HepG2 (cell line): ENCODE results near the gene EXOC7. TPM values are rescaled to one million over a fixed set of nuclear protein-coding genes. Genes with fewer than 3 reads are reported as not detected.

ENCODE experiments used
- ARNTL ChIP-seq: sonication (generic); formaldehyde crosslinking; IDR thresholded peaks from 2 replicates; pipeline ENCODE4 v1.4.0; 2020; ENCODE audit warnings: mild to moderate bottlenecking, missing genetic modification reagents
- ATM ChIP-seq: fragments of 450-650 bp; IDR thresholded peaks from 2 replicates; pipeline ENCODE4 v1.7.1; 2017; ENCODE audit warnings: mild to moderate bottlenecking, borderline replicate concordance
- FOXO1 ChIP-seq: sonication (generic); formaldehyde crosslinking; IDR thresholded peaks from 2 replicates; pipeline ENCODE4 v1.4.0; 2020; ENCODE audit warnings: missing genetic modification reagents
- HNRNPK ChIP-seq: fragments of 200-400 bp; formaldehyde crosslinking; IDR thresholded peaks from 2 replicates; pipeline ENCODE4 v1.6.1; 2018; ENCODE audit warnings: low read length, low read depth, moderate library complexity, mild to moderate bottlenecking; ENCODE audit not compliant: poor library complexity, severe bottlenecking
- PAX8 ChIP-seq: sonication (generic); formaldehyde crosslinking; IDR thresholded peaks from 2 replicates; pipeline ENCODE4 v1.8.0; 2022; ENCODE audit warnings: mild to moderate bottlenecking, missing genetic modification reagents, borderline replicate concordance
- ZFP1 ChIP-seq: IDR thresholded peaks from 2 replicates; pipeline ENCODE4 v1.6.1; 2016
- ZNF34 ChIP-seq: sonication (generic); formaldehyde crosslinking; IDR thresholded peaks from 2 replicates; pipeline ENCODE4 v1.4.0; 2020; ENCODE audit warnings: mild to moderate bottlenecking, missing genetic modification reagents, borderline replicate concordance
- polyA plus RNA-seq, 8 experiments: library from polyadenylated mRNA; depleted of rRNA in 3 of 8; stranded (reverse) in 7 of 8; unstranded in 1 of 8; fragments of >200 nt; fragmentation: Illumina TruSeq in 4 of 8; extraction: Trizol in 4 of 8; gene quantifications; 2 replicates each; pipeline versions ENCODE4 v1.2.1 to v1.2.3, GENCODE V29; 2011 to 2016; ENCODE audit warnings: low read depth in 4 of 8, missing spikeins in 1 of 8, mixed read lengths in 1 of 8; ENCODE audit not compliant: insufficient read depth in 1 of 8
- total RNA-seq, 5 experiments: library from RNA; depleted of rRNA; stranded (reverse); fragments of >200 nt; fragmentation: Illumina TruSeq; extraction: Trizol; gene quantifications; 2 replicates each; pipeline ENCODE4 v1.2.3, GENCODE V29; 2016; ENCODE audit warnings: low read depth in 1 of 5
- TF ChIP-seq, protein P1 (sequence below), 2 experiments: sonication (generic) in 1 of 2; formaldehyde crosslinking in 1 of 2; IDR thresholded peaks; 2 replicates each; pipeline versions ENCODE4 v1.5.1 to v1.6.1; 2011 to 2020; ENCODE audit warnings: borderline replicate concordance in 1 of 2, low read depth in 1 of 2, low read length in 1 of 2, mild to moderate bottlenecking in 1 of 2, missing genetic modification reagents in 1 of 2, moderate library complexity in 1 of 2
- TF ChIP-seq, protein P2 (sequence below): sonication (generic); formaldehyde crosslinking; IDR thresholded peaks from 2 replicates; pipeline ENCODE4 v1.5.0; 2020; ENCODE audit warnings: missing genetic modification reagents, mild to moderate bottlenecking, borderline replicate concordance
- TF ChIP-seq, protein P3 (sequence below): fragments of 450-650 bp; IDR thresholded peaks from 2 replicates; pipeline ENCODE4 v1.6.1; 2017; ENCODE audit warnings: mild to moderate bottlenecking
- TF ChIP-seq, protein P4 (sequence below): sonication (generic); formaldehyde crosslinking; IDR thresholded peaks from 2 replicates; pipeline ENCODE4 v1.4.0; 2020; ENCODE audit warnings: low read depth, missing genetic modification reagents
- TF ChIP-seq, protein P5 (sequence below): sonication (generic); formaldehyde crosslinking; conservative IDR thresholded peaks from 2 replicates; pipeline ENCODE4 v1.4.0; 2020; ENCODE audit warnings: missing genetic modification reagents
- TF ChIP-seq, protein P6 (sequence below): sonication (generic); formaldehyde crosslinking; IDR thresholded peaks from 2 replicates; pipeline ENCODE4 v1.4.0; 2020; ENCODE audit warnings: mild to moderate bottlenecking, low read depth, missing genetic modification reagents

EXOC7 gene
- total and polyA plus RNA-seq, 2 of the 13 experiments (the other 11 are each of a cell fraction or from before 2014, with no cell fraction given) = 86.9 to 116 TPM

DNA sequence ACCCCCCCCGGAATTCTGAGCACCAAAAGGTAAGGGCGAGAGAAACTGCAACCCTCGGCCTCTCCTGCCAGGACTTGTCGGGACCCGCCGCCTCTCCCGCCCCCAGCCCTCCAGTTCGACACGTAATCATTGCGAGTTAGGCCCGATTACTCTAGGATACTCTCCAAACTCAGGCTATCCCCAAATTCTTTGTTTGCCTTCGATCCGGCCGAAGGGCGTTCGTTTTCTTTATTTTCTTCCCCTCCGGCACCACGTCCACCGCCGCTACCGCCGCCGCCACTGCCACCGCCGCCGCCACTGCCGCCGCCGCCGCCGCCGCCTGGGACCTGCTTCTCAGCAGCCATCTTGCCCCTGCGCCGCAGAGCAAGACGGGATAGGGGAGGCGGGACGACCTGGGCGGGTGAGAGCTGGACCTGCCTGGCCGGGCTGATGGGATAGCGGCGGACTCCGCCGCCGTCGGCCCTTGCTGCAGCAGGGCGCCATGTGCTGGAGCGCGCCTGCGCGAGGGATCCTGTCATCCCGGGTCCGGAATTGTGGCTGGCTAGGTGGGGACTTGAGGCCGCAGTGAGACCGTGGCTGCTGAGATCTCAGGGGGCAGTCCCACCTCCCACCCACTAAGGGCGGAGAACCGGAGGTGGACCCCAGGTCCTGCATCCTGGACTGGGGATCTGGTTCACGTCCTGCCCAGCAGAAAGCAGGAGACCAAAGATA, 31.3 kb downstream of the EXOC7 start, which contains the start of gene SRP68 (continued):
- TF ChIP-seq, protein P1, sequence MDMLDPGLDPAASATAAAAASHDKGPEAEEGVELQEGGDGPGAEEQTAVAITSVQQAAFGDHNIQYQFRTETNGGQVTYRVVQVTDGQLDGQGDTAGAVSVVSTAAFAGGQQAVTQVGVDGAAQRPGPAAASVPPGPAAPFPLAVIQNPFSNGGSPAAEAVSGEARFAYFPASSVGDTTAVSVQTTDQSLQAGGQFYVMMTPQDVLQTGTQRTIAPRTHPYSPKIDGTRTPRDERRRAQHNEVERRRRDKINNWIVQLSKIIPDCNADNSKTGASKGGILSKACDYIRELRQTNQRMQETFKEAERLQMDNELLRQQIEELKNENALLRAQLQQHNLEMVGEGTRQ (IDR thresholded peaks at IDR 0.05; ENCODE audit: low read depth, low read length) = no peak
- TF ChIP-seq, protein P1 (CRISPR knock-in tag; IDR thresholded peaks at IDR 0.05; ENCODE audit: borderline replicate concordance) = peak; percentile 51; the same call in 1 of the 2 replicates
- TF ChIP-seq ARNTL (CRISPR knock-in tag) = peak; percentile 76; the same call in 1 of the 2 replicates
- TF ChIP-seq, protein P2, sequence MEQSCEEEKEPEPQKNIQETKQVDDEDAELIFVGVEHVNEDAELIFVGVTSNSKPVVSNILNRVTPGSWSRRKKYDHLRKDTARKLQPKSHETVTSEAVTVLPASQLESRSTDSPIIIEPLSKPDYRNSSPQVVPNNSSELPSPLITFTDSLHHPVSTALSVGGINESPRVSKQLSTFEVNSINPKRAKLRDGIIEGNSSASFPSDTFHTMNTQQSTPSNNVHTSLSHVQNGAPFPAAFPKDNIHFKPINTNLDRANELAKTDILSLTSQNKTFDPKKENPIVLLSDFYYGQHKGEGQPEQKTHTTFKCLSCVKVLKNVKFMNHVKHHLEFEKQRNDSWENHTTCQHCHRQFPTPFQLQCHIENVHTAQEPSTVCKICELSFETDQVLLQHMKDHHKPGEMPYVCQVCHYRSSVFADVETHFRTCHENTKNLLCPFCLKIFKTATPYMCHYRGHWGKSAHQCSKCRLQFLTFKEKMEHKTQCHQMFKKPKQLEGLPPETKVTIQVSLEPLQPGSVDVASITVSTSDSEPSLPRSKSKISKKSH = peak; percentile 75; the same call in 1 of the 2 replicates
- no peak for TF ChIP-seq ZNF34 (CRISPR knock-in tag)
- TF ChIP-seq ZFP1 = peak; percentile 56; the same call in 1 of the 2 replicates
- TF ChIP-seq HNRNPK = no peak
- TF ChIP-seq, protein P3, sequence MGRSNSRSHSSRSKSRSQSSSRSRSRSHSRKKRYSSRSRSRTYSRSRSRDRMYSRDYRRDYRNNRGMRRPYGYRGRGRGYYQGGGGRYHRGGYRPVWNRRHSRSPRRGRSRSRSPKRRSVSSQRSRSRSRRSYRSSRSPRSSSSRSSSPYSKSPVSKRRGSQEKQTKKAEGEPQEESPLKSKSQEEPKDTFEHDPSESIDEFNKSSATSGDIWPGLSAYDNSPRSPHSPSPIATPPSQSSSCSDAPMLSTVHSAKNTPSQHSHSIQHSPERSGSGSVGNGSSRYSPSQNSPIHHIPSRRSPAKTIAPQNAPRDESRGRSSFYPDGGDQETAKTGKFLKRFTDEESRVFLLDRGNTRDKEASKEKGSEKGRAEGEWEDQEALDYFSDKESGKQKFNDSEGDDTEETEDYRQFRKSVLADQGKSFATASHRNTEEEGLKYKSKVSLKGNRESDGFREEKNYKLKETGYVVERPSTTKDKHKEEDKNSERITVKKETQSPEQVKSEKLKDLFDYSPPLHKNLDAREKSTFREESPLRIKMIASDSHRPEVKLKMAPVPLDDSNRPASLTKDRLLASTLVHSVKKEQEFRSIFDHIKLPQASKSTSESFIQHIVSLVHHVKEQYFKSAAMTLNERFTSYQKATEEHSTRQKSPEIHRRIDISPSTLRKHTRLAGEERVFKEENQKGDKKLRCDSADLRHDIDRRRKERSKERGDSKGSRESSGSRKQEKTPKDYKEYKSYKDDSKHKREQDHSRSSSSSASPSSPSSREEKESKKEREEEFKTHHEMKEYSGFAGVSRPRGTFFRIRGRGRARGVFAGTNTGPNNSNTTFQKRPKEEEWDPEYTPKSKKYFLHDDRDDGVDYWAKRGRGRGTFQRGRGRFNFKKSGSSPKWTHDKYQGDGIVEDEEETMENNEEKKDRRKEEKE = no peak
- TF ChIP-seq, protein P4, sequence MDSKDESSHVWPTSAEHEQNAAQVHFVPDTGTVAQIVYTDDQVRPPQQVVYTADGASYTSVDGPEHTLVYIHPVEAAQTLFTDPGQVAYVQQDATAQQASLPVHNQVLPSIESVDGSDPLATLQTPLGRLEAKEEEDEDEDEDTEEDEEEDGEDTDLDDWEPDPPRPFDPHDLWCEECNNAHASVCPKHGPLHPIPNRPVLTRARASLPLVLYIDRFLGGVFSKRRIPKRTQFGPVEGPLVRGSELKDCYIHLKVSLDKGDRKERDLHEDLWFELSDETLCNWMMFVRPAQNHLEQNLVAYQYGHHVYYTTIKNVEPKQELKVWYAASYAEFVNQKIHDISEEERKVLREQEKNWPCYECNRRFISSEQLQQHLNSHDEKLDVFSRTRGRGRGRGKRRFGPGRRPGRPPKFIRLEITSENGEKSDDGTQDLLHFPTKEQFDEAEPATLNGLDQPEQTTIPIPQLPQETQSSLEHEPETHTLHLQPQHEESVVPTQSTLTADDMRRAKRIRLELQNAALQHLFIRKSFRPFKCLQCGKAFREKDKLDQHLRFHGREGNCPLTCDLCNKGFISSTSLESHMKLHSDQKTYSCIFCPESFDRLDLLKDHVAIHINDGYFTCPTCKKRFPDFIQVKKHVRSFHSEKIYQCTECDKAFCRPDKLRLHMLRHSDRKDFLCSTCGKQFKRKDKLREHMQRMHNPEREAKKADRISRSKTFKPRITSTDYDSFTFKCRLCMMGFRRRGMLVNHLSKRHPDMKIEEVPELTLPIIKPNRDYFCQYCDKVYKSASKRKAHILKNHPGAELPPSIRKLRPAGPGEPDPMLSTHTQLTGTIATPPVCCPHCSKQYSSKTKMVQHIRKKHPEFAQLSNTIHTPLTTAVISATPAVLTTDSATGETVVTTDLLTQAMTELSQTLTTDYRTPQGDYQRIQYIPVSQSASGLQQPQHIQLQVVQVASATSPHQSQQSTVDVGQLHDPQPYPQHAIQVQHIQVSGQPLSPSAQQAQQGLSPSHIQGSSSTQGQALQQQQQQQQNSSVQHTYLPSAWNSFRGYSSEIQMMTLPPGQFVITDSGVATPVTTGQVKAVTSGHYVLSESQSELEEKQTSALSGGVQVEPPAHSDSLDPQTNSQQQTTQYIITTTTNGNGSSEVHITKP = no peak
- TF ChIP-seq, protein P5, sequence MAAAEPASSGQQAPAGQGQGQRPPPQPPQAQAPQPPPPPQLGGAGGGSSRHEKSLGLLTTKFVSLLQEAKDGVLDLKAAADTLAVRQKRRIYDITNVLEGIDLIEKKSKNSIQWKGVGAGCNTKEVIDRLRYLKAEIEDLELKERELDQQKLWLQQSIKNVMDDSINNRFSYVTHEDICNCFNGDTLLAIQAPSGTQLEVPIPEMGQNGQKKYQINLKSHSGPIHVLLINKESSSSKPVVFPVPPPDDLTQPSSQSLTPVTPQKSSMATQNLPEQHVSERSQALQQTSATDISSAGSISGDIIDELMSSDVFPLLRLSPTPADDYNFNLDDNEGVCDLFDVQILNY (CRISPR knock-in tag) = peak; percentile 57
- TF ChIP-seq FOXO1 (CRISPR knock-in tag) = peak; percentile 84
- peak; percentile 81 for TF ChIP-seq PAX8 (CRISPR knock-in tag)
- TF ChIP-seq ATM = no peak
- TF ChIP-seq, protein P6, sequence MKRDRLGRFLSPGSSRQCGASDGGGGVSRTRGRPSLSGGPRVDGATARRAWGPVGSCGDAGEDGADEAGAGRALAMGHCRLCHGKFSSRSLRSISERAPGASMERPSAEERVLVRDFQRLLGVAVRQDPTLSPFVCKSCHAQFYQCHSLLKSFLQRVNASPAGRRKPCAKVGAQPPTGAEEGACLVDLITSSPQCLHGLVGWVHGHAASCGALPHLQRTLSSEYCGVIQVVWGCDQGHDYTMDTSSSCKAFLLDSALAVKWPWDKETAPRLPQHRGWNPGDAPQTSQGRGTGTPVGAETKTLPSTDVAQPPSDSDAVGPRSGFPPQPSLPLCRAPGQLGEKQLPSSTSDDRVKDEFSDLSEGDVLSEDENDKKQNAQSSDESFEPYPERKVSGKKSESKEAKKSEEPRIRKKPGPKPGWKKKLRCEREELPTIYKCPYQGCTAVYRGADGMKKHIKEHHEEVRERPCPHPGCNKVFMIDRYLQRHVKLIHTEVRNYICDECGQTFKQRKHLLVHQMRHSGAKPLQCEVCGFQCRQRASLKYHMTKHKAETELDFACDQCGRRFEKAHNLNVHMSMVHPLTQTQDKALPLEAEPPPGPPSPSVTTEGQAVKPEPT (CRISPR knock-in tag) = peak; percentile 44; the same call in 1 of the 2 replicates
